C4-2B (cell line): Measurements from ENCODE around the gene CATSPERZ.
A peak's percentile ranks its signal among the peaks of the same experiment; 100 is the strongest.

ENCODE experiments used
- H3K27ac ChIP-seq: fragments of 450-650 bp; 2 replicates; pipeline ENCODE4 v1.5.1; 2017
- ZFX ChIP-seq: fragments of 450-650 bp; IDR thresholded peaks from 2 replicates; pipeline ENCODE4 v1.6.1; 2017
- TF ChIP-seq, protein P1 (sequence below): fragments of 450-650 bp; conservative IDR thresholded peaks from 2 replicates; pipeline ENCODE4 v1.5.1; 2017; ENCODE audit warnings: mild to moderate bottlenecking

The CATSPERZ gene

DNA sequence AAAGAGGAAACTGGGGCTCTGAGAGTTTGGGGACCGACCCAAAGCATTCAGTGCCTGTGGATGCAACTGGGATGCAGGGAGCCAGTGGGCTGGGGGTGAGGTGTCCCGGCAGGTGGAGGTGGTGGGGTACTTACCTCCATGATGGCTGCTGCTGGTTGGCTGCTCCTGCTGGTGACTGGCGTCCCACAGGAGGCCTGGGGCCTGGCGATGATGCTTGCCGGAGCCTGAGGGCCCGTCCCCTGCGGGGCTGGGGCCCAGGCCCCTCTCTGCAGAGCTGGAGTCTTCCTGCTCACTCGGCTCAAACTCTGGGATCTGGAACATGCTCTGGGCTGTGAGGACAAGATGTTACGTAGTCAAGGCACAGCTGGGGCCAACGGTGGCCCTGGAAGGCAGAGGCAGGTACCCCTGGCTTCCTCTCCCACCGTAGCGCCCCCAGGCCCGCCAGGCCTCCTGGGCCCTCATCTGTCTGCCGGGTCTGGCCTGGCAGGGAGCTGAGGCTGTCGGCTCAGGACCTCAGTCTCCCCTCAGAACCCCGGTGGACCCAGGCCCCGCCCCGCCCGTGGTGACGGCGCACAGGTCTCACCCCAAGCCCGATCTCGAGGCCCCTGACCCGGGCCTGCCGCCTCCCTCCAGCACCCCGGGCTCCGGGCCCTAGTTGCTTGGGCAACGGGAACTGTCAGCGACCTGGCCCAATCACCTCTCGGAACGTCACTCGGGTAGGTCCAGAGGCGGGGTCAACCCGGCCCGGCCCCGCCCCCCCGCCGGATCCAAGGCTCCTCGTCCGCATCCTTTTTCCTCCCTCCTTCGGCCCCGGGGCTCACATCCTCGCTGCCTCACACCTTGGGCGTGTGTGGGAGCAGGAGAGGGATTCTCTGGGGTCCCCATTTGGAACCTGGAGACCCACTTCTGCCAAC, 15.9 kb upstream of the CATSPERZ start, which contains the start of gene BAD:
TSS of gene BAD (minus strand) at position 618 of the 914 bp plus-strand sequence. CDS start at position 321, 297 bp downstream.
- TF ChIP-seq ZFX: peak; percentile 63; the same call in 1 of the 2 replicates
- TF ChIP-seq, protein P1, sequence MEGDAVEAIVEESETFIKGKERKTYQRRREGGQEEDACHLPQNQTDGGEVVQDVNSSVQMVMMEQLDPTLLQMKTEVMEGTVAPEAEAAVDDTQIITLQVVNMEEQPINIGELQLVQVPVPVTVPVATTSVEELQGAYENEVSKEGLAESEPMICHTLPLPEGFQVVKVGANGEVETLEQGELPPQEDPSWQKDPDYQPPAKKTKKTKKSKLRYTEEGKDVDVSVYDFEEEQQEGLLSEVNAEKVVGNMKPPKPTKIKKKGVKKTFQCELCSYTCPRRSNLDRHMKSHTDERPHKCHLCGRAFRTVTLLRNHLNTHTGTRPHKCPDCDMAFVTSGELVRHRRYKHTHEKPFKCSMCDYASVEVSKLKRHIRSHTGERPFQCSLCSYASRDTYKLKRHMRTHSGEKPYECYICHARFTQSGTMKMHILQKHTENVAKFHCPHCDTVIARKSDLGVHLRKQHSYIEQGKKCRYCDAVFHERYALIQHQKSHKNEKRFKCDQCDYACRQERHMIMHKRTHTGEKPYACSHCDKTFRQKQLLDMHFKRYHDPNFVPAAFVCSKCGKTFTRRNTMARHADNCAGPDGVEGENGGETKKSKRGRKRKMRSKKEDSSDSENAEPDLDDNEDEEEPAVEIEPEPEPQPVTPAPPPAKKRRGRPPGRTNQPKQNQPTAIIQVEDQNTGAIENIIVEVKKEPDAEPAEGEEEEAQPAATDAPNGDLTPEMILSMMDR: no peak
- peak within 1 kb of the TSS; percentile 87 for H3K27ac ChIP-seq

DNA sequence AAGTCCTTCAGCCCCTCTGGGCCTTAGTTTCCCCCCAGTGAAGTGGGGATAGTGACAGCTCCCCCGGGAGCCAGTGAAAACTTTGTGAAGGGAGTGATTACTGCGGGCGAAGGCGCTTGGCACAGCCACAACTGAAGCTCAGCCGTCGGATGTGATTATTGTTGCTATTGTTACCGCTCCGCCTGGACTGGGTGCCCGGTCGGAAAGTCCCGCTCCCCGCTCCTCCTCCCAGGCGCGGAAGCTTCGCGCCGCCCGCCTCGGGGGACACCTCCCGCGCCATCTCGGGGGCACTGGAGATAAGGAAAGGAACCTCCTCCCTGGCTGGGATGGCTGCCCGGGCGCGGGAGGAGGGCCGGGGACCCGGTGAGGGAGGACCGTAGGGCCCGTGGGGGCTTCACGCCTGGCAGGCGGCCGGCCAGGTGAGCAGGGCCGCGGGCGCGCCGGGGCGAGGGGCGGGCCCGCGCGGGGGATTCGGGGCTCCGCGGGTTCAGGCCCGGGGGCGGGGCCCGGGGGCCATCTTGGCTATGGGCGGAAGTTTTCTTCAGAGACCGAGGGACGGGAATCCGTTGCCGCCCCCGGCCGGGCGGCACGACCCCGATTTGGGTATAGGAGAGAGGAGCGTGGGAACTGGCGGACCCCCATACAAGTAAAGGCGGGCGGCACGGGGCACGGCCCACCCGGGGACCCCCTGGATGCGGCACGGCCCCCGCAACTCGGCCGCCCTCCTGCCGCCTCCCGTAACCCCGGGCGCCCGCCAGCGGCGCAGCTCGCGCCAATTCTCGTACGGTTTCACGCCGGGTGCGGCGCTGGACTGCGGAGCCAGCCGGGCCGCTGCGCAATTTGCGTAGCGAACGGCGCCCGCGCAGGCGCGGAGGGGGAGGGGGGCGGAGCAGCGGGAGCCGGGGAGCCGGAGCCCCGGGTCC, 14.9 kb upstream of the CATSPERZ start, which contains the start of gene GPR137:
TSS of gene GPR137 (plus strand) at position 887 of the 923 bp plus-strand sequence. CDS start 677 bp downstream, outside the sequence.
- TF ChIP-seq ZFX: peak; percentile 36; the same call in 1 of the 2 replicates
- TF ChIP-seq, protein P1: no peak
- H3K27ac ChIP-seq: peak within 1 kb of the TSS; percentile 87

DNA sequence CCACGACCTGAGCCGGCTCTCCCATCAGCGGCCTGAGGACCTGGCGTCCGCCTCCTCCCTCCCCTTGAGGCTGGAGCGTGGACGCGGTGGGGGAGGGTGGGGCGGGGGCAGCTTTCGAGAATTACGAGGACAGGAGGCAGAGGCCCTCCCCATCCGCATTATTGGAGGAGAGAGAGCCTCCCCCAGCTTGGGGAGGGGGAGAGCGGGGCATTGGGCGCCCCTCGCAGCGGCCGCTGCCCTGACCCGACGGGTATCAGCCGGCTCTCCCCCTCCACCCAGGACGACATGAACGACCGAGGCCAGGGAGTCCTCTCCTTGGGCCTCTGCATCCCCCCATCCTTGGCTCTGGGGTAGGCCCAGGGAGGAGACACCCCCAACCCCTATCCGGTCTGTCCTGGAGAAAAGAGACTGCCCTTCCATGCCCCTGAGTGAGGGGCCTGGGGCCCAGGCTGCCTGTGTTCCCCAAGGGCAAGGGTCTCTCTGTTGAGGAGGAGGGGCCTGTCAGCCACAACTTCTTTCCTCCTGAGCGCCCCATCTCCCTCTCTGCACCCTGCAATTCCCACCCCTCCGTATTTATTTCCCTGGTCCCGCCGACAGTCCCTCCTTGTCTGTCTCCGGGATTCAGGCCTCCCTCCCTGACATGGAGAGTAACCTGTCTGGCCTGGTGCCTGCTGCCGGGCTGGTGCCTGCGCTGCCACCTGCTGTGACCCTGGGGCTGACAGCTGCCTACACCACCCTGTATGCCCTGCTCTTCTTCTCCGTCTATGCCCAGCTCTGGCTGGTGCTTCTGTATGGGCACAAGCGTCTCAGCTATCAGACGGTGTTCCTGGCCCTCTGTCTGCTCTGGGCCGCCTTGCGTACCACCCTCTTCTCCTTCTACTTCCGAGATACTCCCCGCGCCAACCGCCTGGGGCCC, 14.0 kb upstream of the CATSPERZ start:
- peak overlapping the region; percentile 87 for H3K27ac ChIP-seq
- no peak for TF ChIP-seq ZFX
- TF ChIP-seq, protein P1: no peak

DNA sequence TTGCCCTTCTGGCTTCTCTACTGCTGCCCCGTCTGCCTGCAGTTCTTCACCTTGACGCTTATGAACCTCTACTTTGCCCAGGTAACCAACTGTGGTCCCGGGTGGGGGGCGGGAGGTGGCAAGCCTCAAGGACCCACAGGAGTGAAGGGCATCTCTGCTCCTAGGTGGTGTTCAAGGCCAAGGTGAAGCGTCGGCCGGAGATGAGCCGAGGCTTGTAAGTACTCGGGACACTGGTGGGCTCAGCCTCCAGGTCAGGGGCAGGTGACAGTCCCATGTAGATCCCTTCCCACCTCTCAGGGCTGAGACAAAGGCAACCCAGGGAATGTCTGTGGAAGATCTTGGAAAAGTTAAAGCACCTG, 13.4 kb upstream of the CATSPERZ start:
- peak overlapping the region; percentile 87; the same call in 1 of the 2 replicates for H3K27ac ChIP-seq

DNA sequence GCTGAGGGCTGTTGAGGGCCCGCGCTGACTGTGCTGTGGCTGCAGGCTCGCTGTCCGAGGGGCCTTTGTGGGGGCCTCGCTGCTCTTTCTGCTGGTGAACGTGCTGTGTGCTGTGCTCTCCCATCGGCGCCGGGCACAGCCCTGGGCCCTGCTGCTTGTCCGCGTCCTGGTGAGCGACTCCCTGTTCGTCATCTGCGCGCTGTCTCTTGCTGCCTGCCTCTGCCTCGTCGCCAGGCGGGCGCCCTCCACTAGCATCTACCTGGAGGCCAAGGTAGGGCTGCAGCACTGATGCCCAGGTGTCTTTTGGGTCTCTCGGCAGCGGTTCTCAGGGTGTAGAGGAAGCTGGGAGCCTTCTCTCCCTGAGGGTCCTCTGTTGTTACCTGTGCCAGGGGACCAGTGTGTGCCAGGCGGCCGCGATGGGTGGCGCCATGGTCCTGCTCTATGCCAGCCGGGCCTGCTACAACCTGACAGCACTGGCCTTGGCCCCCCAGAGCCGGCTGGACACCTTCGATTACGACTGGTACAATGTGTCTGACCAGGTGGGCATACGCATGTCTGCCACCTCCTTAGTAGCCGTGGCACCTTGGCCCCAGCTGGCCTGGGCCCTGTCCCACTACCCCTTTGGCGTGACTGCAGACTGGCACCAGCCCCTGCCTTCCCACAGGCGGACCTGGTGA, 12.3 kb upstream of the CATSPERZ start:
- H3K27ac ChIP-seq: no peak overlapping the region
- TF ChIP-seq, protein P1: no peak

More for the DNA sequence above, 13.4 kb upstream of the CATSPERZ start:
- no peak for TF ChIP-seq ZFX
- TF ChIP-seq, protein P1: no peak

DNA sequence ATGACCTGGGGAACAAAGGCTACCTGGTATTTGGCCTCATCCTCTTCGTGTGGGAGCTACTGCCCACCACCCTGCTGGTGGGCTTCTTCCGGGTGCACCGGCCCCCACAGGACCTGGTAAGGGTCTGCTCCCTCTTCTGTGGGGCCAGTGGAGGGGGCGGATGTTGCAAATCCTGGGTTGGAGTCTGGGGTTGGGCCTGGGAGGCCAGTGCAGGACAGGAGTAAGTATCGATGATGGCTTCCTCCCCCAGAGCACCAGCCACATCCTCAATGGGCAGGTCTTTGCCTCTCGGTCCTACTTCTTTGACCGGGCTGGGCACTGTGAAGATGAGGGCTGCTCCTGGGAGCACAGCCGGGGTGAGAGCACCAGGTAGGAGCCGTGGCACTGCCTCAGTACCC, 11.8 kb upstream of the CATSPERZ start:
- no peak overlapping the region for H3K27ac ChIP-seq
- TF ChIP-seq, protein P1: no peak
- no peak for TF ChIP-seq ZFX
